Endothelial cell of umbilical vein (primary cell): ENCODE results near the gene USP6NL. TPM values are rescaled to one million over a fixed set of nuclear protein-coding genes. Genes with fewer than 3 reads are reported as not detected.

Experiments
- BruUV-seq: library from RNA; stranded (reverse); fragments of 400-500 nt; replicated peaks from 2 replicates; lab custom pipeline; 2021; lab: Mats Ljungman, UMichigan
- CTCF ChIA-PET: fragments of 300-600, 350-600 bp; sonication (Branson Sonifier 250); formaldehyde crosslinking; loops from one replicate; lab custom pipeline; 2021; ENCODE audit warnings: antibody characterized with exemption, inconsistent platforms; lab: Charles Lee
- POLR2A ChIA-PET: fragments of 300-600, 350-600 bp; sonication (Branson Sonifier 250); formaldehyde crosslinking; loops from one replicate; lab custom pipeline; 2021; ENCODE audit warnings: antibody characterized with exemption, inconsistent platforms; lab: Charles Lee
- DNase-seq: peaks from one replicate; pipeline ENCODE4 v3.0.0-alpha.2; 2011; ENCODE audit warnings: low read depth, low spot score
- FAIRE-seq: peaks from 2 replicates; lab custom pipeline; 2011; peaks lifted over from hg19 to GRCh38; lab: Jason Lieb, UNC
- H2AFZ ChIP-seq: 2 replicates; pipeline ENCODE4 v1.6.0; 2012; ENCODE audit warnings: low read depth, low read length, control low read depth, inconsistent platforms
- H3K27ac ChIP-seq: 2 replicates; pipeline ENCODE4 v1.5.1; 2011; ENCODE audit warnings: low read depth, mild to moderate bottlenecking, control low read depth, low read length, moderate library complexity; ENCODE audit not compliant: insufficient read depth
- H3K27me3 ChIP-seq, 2 experiments: 2 replicates each; pipeline versions ENCODE4 v1.6.0 to v1.6.1; 2011; ENCODE audit warnings: low read length in 2 of 2, mixed read lengths in 1 of 2; ENCODE audit not compliant: control insufficient read depth in 2 of 2, insufficient read depth in 2 of 2
- H3K36me3 ChIP-seq, 2 experiments: 2 replicates in 1 of 2; 3 replicates in 1 of 2; pipeline ENCODE4 v1.5.1; 2011; ENCODE audit warnings: low read length in 2 of 2, mild to moderate bottlenecking in 1 of 2, moderate library complexity in 1 of 2; ENCODE audit not compliant: control insufficient read depth in 2 of 2, insufficient read depth in 2 of 2; ENCODE audit errors: extremely low read depth in 1 of 2
- H3K4me1 ChIP-seq: 3 replicates; pipeline ENCODE4 v1.5.1; 2011; ENCODE audit warnings: mild to moderate bottlenecking, low read length; ENCODE audit not compliant: control insufficient read depth, insufficient read depth; ENCODE audit errors: extremely low read depth
- H3K4me2 ChIP-seq: 2 replicates; pipeline ENCODE4 v1.6.1; 2011; ENCODE audit warnings: low read length, control low read depth, mixed read lengths; ENCODE audit not compliant: insufficient read depth
- H3K4me3 ChIP-seq, 3 experiments: fragments of 200-600 bp in 1 of 3; sonication (generic), shearing (Covaris generic) in 1 of 3; replicated peaks in 1 of 3; 2 replicates each; pipeline ENCODE4 v1.5.1; 2011 to 2016; ENCODE audit warnings: control low read depth in 3 of 3, low read length in 3 of 3, mild to moderate bottlenecking in 2 of 3, inconsistent platforms in 1 of 3, low read depth in 1 of 3, moderate library complexity in 1 of 3; ENCODE audit not compliant: insufficient read depth in 1 of 3
- H3K79me2 ChIP-seq: 2 replicates; pipeline ENCODE4 v1.6.0; 2012; ENCODE audit warnings: low read length, inconsistent platforms; ENCODE audit not compliant: control insufficient read depth, insufficient read depth
- H3K9ac ChIP-seq: replicated peaks from 2 replicates; pipeline ENCODE3; 2011; ENCODE audit warnings: low read length, control low read depth; ENCODE audit not compliant: insufficient read depth; ENCODE audit errors: extremely low read depth
- H3K9me1 ChIP-seq: replicated peaks from 3 replicates; pipeline ENCODE4 v1.6.0; 2011; ENCODE audit warnings: mild to moderate bottlenecking, low read length; ENCODE audit not compliant: control insufficient read depth, insufficient read depth; ENCODE audit errors: extremely low read depth
- H3K9me3 ChIP-seq: replicated peaks from 2 replicates; pipeline ENCODE4 v1.5.1; 2012; ENCODE audit warnings: low read length, inconsistent platforms; ENCODE audit not compliant: control insufficient read depth, insufficient read depth
- H4K20me1 ChIP-seq: replicated peaks from 2 replicates; pipeline ENCODE3; 2011; ENCODE audit warnings: mild to moderate bottlenecking, low read length; ENCODE audit not compliant: control insufficient read depth, insufficient read depth; ENCODE audit errors: extremely low read depth
- EZH2 ChIP-seq: IDR thresholded peaks from 2 replicates; pipeline ENCODE4 v1.6.1; 2012; ENCODE audit warnings: borderline replicate concordance, low read depth, mild to moderate bottlenecking, moderate library complexity, low read length, inconsistent platforms; ENCODE audit not compliant: severe bottlenecking
- FOS ChIP-seq: IDR thresholded peaks from 2 replicates; pipeline ENCODE4 v1.6.1; 2011; ENCODE audit warnings: mild to moderate bottlenecking, low read length, moderate library complexity, borderline replicate concordance; ENCODE audit not compliant: insufficient read depth
- GATA2 ChIP-seq: IDR thresholded peaks from 2 replicates; pipeline ENCODE4 v1.7.0; 2011; ENCODE audit warnings: low read depth, mild to moderate bottlenecking, moderate library complexity, mixed read lengths, low read length; ENCODE audit not compliant: insufficient read length, insufficient read depth
- JUN ChIP-seq: IDR thresholded peaks from 2 replicates; pipeline ENCODE4 v1.6.1; 2011; ENCODE audit warnings: borderline replicate concordance, low read depth; ENCODE audit not compliant: insufficient read length, insufficient read depth
- MYC ChIP-seq: IDR thresholded peaks from one replicate; pipeline ENCODE4 v1.6.1; 2011; ENCODE audit warnings: mild to moderate bottlenecking, low read depth, low read length
- POLR2A ChIP-seq: IDR thresholded peaks from 2 replicates; pipeline ENCODE4 v1.6.1; 2012; ENCODE audit warnings: low read depth, mild to moderate bottlenecking, control low read depth, low read length
- POLR2AphosphoS5 ChIP-seq: IDR thresholded peaks from 2 replicates; pipeline ENCODE4 v1.6.1; 2012; ENCODE audit warnings: low read depth, mild to moderate bottlenecking, control low read depth, low read length, moderate library complexity; ENCODE audit not compliant: insufficient read depth
- dilution Hi-C: fragments of 300-500 bp; cut with MboI; formaldehyde crosslinking; loops from one replicate; pipeline ENCODE4 v1.15.0; 2019; ENCODE audit warnings: low sequenced_read_pairs; ENCODE audit not compliant: extremely low pct_ligation_motif_present
- intact Hi-C: fragments of 100-400 bp; cut with micrococcal nuclease; formaldehyde crosslinking; loops from one replicate; pipeline ENCODE4 v1.10.0; 2022
- polyA plus RNA-seq, 4 experiments: library from polyadenylated mRNA; depleted of rRNA in 3 of 4; stranded (reverse) in 3 of 4; unstranded in 1 of 4; fragments of >200 nt; gene quantifications; 2 replicates each; pipeline versions ENCODE4 v1.2.1 to v1.2.3, GENCODE V29; 2011 to 2012; ENCODE audit warnings: missing spikeins in 1 of 4
- total RNA-seq: library from RNA; stranded (reverse); gene quantifications from 2 replicates; pipeline ENCODE4 v1.2.3, GENCODE V29; 2021
- TF ChIP-seq, protein P1 (sequence below): IDR thresholded peaks from 2 replicates; pipeline ENCODE4 v1.6.1; 2011; ENCODE audit not compliant: insufficient read depth, insufficient read length
- TF ChIP-seq, protein P2 (sequence below), 2 donors: IDR thresholded peaks; 1 replicate in 1 of 2; 2 replicates in 1 of 2; pipeline ENCODE4 v1.5.1; 2011; ENCODE audit warnings: low read length in 2 of 2, mild to moderate bottlenecking in 2 of 2, moderate library complexity in 2 of 2, control low read depth in 1 of 2, inconsistent platforms in 1 of 2, low read depth in 1 of 2; ENCODE audit not compliant: insufficient read depth in 1 of 2; ENCODE audit errors: extremely low read depth in 1 of 2

USP6NL gene
- total and polyA plus RNA-seq, 2 donors (not counting 3 experiments of a cell fraction or from before 2014, with no cell fraction given), result 13.5 to 29.2 TPM

GRCh38 chr10:11506247-11506789, 105.1 kb downstream of the USP6NL start:
- H2AFZ ChIP-seq, result no peak overlapping the region
- H3K36me3 ChIP-seq, result no peaks in the 10 kb centered on the region
- H3K27ac ChIP-seq, result no peak overlapping the region
- H3K9ac ChIP-seq, result no peak overlapping the region
- no peaks in the 10 kb centered on the region for H4K20me1 ChIP-seq
- FAIRE-seq, result no peak
- H3K79me2 ChIP-seq, result no peaks in the 10 kb centered on the region
- BruUV-seq, result no TSS peak
- H3K4me2 ChIP-seq, result no peak overlapping the region
- TF ChIP-seq, protein P1, sequence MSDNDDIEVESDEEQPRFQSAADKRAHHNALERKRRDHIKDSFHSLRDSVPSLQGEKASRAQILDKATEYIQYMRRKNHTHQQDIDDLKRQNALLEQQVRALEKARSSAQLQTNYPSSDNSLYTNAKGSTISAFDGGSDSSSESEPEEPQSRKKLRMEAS, result no peak
- TF ChIP-seq FOS (no peak), POLR2AphosphoS5 (no peak), EZH2 (no peak), POLR2A (no peak), MYC (no peak), JUN (no peak), GATA2 (no peak)
- TF ChIP-seq, protein P2, sequence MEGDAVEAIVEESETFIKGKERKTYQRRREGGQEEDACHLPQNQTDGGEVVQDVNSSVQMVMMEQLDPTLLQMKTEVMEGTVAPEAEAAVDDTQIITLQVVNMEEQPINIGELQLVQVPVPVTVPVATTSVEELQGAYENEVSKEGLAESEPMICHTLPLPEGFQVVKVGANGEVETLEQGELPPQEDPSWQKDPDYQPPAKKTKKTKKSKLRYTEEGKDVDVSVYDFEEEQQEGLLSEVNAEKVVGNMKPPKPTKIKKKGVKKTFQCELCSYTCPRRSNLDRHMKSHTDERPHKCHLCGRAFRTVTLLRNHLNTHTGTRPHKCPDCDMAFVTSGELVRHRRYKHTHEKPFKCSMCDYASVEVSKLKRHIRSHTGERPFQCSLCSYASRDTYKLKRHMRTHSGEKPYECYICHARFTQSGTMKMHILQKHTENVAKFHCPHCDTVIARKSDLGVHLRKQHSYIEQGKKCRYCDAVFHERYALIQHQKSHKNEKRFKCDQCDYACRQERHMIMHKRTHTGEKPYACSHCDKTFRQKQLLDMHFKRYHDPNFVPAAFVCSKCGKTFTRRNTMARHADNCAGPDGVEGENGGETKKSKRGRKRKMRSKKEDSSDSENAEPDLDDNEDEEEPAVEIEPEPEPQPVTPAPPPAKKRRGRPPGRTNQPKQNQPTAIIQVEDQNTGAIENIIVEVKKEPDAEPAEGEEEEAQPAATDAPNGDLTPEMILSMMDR (IDR thresholded peaks at IDR 0.05; ENCODE audit: extremely low read depth in 1 of 2, insufficient read depth in 1 of 2, low read depth in 1 of 2, low read length in 2 of 2), result no peak
- H3K9me3 ChIP-seq, result no peaks in the 10 kb centered on the region
- H3K9me1 ChIP-seq, result no peaks in the 10 kb centered on the region
- H3K27me3 ChIP-seq, result no peaks in the 10 kb centered on the region
- ChIA-PET CTCF (interaction anchor here (1.5 to 2.2 kb wide), 2 partner anchors 10 to 219 kb away, joined by 5 to 15 read pairs; no protein-coding TSS in a partner anchor), POLR2A (no interaction called here)
- no peak overlapping the region for H3K4me3 ChIP-seq
- no peak for DNase-seq
- no peaks in the 10 kb centered on the region for H3K4me1 ChIP-seq
- dilution Hi-C loops (loop anchor here (25.0 kb wide), 1 partner anchor 256 kb away; no protein-coding TSS in a partner anchor), intact Hi-C loops (no loop called here)
